ENCODE measurements around the gene F10. TPM values are rescaled to one million over a fixed set of nuclear protein-coding genes. Genes with fewer than 3 reads are reported as not detected.

Gene F10
- total and polyA plus RNA-seq, 2 of the 13 experiments (the other 11 are each of a cell fraction or from before 2014, with no cell fraction given): 58.4 to 237 TPM

GRCh38 chr13:113183450-113184129 lies 61.0 kb downstream of the F10 start (continued):
- TF ChIP-seq ZNF609 (CRISPR knock-in tag; IDR thresholded peaks at IDR 0.05; ENCODE audit: borderline replicate concordance) (peak; percentile 90), HNF1A (IDR thresholded peaks at IDR 0.05; ENCODE audit: low read depth) (no peak), HNF1A (CRISPR knock-in tag; IDR thresholded peaks at IDR 0.05; ENCODE audit: borderline replicate concordance) (peak; percentile 14; the same call in 1 of the 2 replicates), SRSF4 (IDR thresholded peaks at IDR 0.05; ENCODE audit: low read depth, low read length, poor library complexity, severe bottlenecking) (no peak), ZNF3 (CRISPR knock-in tag; IDR thresholded peaks at IDR 0.05) (peak; percentile 100), SP4 (CRISPR knock-in tag; IDR thresholded peaks at IDR 0.05) (no peak), PAF1 (CRISPR knock-in tag; IDR thresholded peaks at IDR 0.05) (no peak)
